ENCODE measurements around the gene RESF1.
A peak's percentile ranks its signal among the peaks of the same experiment; 100 is the strongest.

DNA sequence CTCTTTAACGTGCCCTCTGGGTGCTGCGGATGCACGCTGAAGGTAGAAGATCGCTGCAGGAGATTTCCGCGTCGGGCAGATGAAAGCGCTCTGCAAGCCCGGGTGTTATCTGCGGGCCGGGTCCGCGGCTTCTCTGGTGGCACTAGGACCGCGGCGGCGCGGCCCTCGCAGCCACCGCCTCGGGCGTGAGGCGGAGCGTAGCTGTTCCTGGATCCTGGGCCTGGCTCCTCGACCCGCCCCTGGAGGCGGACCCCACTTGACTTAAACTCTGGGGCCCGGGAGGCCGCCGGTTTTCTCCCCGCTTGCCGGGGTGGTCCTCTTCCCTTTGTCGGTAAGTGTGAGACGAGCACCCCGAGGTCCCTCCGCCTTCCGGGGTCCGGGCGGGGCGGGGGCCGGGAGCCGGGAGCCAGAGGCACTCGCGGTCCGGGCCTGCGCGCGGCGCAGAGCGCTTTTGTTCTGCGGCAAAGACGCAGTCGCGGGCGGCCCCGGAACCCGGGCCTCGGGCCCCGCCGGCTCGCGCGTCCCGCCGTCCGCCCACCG, at the start of gene RESF1:
- TF ChIP-seq CTCF (IDR thresholded peaks at IDR 0.05) = peak in 2 of 12 donors; percentile 7
- peak in 1 of 2 donors; percentile 85 for TF ChIP-seq POLR2A (IDR thresholded peaks at IDR 0.05)

All from heart left ventricle (tissue), 13 donors.